T-helper 2 cell treated with Interferon-gamma antibody and Interleukin-4, amounts not matched to agents 100 ng/mL and 5 ng/mL, for 36 hours (primary cell): ENCODE data around the gene GPS1. TPM values are rescaled to one million over a fixed set of nuclear protein-coding genes. Genes with fewer than 3 reads are reported as not detected.

Source experiments
- intact Hi-C: fragments of 100-400 bp; cut with micrococcal nuclease; formaldehyde crosslinking; loops from one replicate; pipeline ENCODE4 v1.15.1; 2023
- total RNA-seq: library from RNA; stranded (reverse); gene quantifications from 2 replicates; pipeline ENCODE4 v1.2.3, GENCODE V29; 2022

GPS1 gene
- total RNA-seq, 1 donor from 2014 or later: 86.4 TPM

DNA sequence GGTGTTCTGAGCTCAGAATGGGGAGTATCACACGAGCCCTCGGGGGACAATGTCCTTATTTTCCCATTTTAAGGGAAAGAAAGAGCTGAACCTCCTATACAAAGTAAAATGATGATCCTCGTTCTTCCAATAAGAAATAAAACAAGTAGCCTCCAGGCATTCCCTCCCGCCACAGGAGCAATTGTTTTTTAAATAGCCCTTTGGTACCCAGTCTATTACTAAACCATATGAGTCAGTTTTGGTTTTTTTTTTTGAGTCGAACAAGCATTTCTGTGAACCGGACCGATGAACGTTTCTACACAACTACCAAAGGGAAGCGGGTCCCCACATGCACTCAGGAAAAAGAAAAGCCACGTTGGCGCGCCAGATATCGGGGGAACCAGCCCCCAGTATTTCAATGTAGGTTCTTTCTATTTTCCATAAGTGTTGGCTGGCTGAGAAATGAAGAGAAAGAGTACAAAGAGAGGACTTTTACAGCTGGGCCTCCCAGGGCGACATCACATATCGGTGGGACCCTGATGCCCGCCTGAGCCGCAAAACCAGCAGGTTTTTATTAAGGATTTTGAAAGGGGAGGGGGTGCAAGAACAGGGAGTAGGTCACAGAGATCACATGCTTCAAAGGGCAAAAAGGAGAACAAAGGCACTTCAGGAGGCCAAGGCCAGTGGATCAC, 10.4 kb upstream of the GPS1 start:
- intact Hi-C loops: no loop called here

DNA sequence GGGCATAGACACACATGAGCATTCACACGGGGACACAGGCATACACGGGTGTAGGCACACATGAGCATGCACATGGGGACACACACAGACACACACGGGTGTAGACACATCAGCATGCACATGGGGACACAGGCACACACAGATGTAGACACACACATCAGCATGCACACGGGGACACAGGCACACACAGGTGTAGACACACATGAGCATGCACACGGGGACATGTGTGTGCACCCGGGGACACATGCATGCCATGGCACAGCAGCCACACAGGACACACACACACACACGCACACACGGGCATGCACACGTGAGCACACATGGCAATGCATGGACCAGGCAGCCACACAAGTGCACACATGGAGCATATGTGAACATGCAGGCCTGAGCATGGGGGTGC, 9.0 kb upstream of the GPS1 start:
- intact Hi-C loops: no loop called here

DNA sequence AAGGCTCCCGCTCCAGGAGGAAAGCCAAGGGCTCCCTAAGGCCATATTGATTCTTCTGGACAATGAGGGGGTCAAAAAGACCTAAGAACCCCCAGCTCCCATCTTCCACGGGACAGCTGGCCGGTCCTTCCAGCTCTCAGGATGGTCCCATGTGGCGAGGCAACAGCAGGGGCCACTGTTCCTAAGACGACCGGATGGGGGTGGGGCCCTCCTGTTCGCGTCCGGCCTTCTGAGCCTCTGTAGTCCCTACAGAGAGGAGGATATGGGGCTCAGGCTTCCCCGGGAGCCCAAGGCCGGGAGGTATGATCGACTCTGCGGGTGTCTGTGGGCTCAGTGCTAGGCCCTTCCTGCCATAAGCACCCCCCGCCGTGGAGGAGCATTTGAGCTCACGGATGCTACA, 8.2 kb upstream of the GPS1 start:
- intact Hi-C loops: no loop called here

DNA sequence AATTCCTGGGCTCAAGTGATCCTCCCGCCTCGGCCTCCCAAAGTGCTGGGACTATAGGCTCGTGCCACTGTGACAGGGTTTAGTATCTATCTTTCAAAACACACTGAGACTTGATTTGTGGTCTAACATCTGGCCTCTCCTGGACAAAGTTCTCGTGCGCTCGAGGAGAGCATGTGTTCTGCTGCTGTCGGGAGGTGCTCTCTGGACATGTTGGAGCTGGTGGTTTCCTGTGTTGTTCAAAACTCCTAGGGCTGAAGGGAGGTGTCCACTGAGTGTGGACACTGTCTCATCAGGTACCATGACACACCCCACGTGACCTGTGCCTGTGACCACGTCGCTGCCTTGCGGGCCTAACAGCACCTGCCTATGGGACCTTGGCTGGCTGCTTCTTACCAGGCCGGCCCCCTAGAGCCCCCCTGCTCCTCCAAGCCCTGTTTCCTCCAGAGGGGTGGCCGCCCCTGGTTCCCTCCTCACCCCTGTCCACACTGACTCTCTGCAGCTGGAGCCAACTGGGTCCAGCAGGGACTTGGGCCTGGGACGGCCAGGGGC, 5.7 kb upstream of the GPS1 start:
- intact Hi-C loops: no loop called here

DNA sequence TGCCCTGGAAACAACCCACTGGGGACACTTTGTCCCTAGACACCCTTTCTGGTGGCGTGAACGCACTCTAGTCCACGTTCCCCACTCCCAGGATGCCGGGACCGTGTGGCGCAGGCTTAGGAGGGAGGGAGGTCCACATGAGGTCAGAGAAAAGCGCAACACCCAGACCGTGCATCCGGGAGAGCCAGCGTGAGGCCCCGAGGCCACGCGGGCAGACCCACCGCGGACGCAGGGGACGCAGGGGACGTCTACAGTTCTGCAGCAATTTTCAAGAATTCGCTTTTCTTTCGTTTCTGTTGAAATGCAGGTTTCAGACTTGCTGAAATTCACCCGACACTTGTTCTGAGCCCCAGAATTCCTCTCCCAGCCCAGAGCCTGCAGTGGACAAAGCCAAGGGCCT, 4.8 kb upstream of the GPS1 start:
- intact Hi-C loops: no loop called here

DNA sequence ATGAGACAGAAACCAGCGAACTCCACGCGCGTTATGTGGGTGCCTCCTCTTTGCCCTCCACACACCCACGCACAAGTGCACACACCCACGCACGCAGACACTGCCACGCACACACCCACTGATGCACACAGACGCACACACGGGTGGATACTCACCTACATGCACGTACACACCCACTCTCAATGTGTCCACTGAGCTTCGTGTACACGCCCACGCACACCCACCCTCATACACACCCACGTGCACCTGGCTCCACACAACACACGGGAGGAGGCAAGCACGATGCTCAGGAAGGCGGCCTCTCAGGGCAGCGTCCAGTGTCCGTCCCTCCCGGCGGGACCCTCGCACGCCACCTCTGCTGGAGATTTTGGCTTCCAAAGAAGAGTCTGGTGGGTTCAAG, 4.3 kb upstream of the GPS1 start:
- intact Hi-C loops: no loop called here

DNA sequence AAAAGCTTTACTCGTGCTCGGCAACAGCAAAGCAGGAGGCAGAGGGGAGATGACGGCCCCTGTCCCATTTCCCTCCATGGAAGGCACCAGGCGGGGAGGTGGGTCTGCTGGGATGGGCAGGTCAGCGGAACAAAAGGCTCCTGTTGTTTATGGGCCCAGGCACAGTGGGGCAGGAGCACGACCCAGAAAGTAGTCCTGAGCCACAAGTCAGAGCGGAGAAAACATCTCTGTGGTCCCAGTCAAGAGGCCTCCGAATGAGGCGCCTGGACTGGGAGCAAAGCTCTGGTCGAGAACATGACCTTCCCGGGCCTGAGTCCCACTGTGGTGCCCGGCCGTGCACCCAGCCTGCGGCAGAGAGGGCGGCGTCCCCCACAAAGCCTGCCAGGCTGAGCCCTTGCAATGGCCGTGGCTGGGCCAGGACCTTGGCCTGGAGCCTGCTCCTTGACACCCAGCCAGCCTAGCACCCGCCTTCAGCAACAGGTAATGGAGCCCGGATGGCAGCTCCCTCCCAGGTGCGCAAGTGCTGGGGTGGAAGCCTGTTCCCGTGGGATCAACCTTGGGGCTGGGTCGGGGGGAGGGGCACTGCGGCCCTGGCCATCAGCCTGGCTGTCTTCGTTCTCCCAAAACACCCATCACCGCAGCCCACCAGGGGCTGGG, 3.7 kb upstream of the GPS1 start:
- intact Hi-C loops: no loop called here

DNA sequence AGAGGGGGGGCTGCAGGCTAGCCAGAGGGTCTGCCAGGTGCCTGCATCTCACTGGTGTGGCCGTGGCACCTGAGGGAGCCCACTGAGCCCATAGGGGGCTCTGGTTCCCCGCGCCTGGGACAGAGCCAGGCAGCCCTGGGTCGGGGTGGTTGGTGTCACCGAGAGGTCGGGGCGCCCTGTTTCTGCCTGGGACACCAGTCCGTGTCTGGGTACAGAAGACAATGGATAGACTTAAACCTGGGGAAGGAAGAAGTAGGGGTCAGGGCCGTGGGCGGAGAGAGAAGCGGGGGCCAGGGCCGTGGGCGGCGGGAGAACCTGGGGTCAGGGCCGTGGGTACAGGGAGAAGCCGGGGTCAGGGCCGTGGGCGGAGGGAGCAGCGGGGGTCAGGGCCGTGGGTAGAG, 3.1 kb upstream of the GPS1 start:
- intact Hi-C loops: no loop called here

DNA sequence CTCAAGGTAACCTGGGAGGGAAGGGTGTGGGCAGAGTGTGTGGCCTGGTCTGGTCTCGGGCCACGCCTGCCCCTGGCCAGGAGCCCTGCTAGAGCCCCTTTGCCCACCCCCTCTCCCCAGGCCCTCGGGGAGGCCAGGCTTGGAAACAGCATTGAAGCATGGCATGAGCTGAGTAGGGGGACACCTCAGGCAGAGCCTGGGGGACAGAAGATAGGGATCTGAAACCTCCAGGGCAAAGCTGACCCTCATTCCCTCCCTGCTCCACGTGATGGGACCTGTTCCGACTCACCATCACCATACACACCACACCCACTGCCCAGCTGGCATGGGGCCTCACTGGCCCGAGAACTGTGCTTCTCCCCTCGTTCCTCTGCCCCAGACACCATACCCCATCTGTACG, 2.6 kb upstream of the GPS1 start:
- intact Hi-C loops: no loop called here

DNA sequence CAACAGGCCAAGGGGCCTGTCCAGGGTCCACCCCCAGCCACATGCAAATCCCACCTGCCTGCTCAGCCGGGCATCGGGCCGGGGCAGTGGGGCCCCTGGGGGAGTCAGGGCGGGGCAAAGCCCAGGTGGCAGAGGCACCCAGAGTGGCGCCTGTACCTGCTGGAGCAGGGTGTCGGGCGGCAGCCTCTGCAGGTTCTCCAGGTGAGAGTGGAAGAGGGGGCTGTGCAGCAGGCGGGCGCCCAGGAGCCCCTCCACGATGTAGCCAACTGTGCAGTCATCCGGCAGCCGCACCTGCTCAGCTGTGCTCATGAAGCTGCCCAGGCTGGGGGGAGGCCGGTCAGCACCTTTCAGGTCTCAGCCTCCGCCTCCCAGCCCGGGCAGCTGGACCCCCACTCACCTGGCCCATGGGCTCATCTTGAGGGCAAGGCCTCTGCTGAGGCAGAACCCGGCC, 2.2 kb upstream of the GPS1 start:
- intact Hi-C loops: no loop called here

DNA sequence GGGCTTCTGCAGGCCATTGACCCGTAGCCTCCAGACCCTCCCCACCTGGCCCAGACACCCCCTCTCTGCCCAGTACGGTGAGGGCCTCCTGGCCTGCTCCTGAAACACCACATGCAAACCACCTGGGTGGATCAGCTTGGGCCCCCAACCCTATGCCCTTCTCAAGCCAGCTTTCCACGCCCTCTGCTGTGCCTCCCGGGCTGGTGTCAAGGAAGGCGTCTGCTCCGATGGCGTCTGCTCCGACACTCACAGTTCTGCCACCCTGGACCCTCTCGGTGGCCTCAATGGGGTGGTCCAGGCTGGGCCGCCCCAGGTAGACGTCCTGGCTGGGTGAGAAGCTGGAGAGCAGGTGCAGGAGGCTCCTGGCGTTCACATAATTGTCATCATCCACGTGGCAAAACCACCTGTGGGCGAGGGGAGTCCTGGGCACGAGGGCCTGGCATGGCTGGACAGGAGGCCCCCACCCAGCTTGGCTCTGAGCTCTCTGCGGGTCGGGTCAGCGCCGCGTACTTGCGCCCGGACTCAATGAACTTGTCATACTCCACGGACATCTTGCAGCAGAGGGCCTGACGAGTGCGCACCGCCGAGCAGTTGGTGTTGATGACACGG, 1.4 kb upstream of the GPS1 start:
- intact Hi-C loops: no loop called here

DNA sequence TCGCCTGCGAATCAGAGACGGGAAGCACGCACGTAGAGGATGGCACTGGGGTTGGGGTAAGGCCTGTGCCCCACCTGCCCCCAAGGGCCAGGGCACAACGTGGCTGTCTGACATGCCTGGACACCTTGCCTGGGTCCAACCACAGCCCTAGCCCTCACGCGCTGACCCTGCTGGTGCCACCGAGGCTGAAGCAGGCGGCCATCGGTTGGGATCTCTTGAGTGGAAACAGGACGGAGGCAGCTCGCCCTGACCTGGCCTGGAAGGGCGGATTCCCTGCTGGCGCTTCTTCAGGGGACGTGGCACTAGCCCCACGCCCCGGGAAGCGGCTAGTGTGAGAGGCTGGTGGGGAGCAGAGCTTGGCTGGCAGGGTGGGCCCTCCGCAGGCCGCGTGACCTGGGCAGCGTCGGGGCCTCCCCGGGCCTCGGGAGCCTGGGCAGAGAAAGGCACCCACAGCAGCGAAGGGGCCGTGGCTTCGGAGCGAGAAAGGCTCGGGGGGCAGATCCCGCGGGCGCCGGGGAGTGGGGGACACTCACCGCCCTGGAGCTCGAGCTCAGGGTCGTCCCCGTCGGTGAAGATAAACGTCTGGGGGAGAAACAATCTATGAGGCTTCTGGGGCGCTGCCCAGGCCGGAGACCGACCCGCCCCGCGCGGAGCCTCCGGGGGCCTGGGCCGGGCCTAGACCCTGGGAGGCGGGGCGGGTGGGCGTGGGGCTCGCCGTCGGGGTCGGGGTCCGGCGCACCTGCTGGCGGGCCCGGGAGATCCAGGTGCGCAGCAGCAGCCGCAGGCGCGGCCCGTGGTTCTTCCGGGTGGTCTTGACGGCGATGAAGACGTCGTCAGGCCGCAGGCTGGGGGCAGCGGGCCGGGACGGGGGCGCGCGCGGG, 697 bp upstream of the GPS1 start:
- intact Hi-C loops: loop anchor here (1.0 kb wide), 1 partner anchor 47 kb away; the partner anchor contains the start of gene FASN

DNA sequence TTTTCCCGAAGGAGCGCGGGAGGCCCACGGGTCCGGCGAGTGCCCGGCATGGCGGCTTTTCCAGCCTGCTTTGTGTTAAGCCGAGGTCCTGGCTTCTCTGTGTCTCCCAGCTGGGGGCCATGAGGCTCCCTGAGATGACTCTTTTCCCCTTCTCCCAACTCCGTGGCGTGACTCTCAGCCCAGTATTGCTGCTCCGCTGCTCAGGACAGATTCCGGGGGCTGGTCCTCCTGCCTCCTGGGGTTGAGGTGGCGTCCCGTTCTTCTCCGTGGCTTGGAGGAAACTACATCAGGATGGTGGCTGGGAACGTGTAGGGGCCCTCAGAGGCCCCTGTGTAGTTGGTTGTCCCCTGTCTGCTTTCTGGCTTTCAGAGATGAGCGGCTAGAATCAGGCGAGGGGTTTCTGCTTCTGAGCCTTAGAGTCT, 951 bp downstream of the GPS1 start:
- intact Hi-C loops: no loop called here

DNA sequence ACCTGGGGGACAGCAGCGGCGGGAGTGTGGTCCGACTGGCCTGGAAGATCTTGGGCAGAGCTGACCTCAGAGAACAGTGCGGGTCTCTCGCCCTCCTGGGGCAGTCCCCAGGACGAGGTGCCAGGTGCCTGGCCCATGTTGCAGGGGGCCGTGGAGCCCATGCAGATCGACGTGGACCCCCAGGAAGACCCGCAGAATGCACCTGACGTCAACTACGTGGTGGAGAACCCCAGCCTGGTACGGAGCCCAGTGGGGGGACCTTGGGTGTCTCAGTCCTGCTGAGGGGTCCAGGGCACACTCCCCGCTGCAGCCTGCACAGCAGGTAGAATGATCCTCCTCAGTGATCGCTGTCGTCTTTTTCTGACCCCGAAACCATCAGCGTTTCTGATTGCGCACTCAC, 1.4 kb downstream of the GPS1 start:
- intact Hi-C loops: no loop called here

DNA sequence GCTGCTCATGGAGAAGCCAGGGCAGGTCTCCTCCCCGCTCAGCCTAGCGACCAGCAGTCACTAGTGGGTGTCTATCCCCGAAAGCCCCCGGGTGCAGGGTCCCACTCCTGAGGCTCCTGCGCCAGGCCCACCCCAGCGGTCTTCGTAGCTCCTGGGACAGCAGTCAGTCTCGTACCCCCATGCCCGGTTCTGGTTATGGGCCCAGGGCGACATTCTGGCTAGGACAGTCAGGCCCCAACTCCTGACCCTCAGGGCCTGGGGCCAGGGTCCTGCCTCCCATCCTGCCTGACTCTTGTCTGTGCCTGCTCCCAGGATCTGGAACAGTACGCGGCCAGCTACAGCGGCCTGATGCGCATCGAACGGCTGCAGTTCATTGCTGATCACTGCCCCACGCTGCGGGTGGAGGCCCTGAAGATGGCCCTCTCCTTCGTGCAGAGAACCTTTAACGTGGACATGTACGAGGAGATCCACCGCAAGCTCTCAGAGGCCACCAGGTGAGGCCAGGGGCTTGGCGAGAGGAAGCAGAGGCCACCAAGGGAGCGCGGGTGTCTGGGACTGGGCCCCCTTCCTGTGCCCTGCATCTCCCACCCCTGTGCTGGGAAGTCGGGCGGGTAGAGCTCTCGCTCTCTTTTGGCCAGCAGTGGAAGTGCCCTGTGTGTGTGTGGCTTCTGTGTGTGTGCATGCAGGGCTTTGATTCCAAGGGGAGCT, 2.0 kb downstream of the GPS1 start:
- intact Hi-C loops: no loop called here

DNA sequence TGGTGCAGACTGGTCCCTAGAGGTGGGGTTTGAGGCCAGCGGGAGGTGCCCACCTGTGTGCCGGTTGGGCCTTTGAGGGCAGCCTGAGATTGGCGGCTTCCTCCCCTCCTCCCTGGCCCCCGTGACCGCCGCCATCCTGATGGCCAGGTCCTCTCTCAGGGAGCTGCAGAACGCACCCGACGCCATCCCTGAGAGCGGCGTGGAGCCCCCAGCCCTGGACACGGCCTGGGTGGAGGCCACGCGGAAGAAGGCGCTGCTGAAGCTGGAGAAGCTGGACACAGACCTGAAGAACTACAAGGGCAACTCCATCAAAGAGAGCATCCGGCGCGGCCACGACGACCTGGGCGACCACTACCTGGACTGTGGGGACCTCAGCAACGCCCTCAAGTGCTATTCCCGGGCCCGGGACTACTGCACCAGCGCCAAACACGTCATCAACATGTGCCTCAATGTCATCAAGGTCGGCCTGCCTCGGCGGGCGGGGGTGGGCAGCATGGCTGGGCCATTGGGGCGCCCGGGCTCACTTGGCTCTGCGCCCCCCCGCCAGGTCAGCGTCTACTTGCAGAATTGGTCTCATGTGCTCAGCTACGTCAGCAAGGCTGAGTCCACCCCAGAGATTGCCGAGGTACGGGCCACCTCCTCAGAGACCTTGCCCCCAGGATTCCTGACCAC, 2.8 kb downstream of the GPS1 start:
- intact Hi-C loops: no loop called here

DNA sequence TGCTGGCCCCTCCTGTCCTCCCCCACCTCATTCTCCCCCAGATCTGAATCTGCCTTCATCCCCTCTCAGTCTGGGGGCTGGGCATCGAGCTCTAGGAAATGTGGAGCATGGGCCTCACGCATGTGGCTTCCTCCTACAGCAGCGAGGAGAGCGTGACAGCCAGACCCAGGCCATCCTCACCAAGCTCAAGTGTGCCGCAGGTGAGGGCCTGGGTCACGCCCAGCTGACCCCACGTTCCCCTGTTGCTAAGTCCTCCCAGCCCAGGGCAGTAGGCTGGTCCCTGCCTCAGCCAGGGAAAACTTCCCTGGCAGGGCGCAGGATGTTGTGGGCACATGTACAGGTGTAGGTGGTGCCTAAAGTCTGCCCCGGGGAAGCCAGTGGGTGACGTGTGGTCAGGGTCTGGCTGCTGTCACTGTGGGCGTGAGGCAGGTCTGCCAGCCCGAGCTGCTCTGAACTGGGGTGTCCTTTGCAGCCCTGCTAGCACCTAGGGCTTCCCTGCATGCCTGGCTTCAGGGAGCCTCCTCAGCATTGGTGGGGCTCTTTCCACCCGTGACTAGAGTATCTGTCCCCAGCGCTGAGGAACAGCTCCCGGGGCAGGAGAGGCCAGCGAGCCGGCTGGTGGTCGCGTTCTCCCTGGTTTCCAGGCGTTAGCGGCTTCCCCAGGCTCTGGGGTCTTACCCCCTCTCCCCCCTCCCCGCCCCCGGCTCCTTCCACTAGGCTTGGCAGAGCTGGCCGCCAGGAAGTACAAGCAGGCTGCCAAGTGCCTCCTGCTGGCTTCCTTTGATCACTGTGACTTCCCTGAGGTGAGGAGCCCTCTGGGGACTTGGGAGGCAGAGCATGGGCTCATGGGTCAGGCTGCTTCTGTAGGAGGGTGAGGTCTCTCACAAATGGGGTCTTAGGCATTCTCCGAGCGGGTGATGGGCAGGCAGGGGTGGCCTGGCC, 3.6 kb downstream of the GPS1 start:
- intact Hi-C loops: no loop called here

DNA sequence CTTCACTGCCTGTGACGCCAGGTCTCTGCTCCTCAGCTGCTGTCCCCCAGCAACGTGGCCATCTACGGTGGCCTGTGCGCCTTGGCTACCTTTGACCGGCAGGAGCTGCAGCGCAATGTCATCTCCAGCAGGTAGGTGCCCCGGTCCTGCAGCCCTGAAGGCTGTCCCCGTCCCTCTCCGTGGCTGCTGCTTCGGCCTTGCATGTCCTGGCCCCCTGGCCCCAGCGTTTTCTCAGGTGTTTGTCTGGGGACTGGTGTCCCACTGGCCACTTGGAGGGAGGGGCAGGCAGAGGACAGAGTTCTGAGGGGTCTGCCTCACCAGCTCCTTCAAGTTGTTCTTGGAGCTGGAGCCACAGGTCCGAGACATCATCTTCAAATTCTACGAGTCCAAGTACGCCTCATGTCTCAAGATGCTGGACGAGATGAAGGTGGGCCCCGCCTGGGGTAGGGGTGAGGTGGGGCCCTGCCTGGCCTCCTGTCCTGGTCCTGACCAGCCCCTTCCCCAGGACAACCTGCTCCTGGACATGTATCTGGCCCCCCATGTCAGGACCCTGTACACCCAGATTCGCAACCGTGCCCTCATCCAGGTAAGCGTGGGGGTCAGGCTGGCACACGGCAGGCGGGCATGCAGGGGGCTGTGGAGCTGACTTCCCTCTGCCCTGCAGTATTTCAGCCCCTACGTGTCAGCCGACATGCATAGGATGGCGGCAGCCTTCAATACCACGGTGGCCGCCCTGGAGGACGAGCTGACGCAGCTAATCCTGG, 4.4 kb downstream of the GPS1 start:
- intact Hi-C loops: no loop called here
